HepG2 (cell line): ENCODE results near the gene DESI2. TPM values are rescaled to one million over a fixed set of nuclear protein-coding genes. Genes with fewer than 3 reads are reported as not detected.

Experiments
- ATAC-seq: fragments of 200-7000 bp; cut with Tn5 transposase; 3 replicates; pipeline ENCODE4 v1.9.1; 2020; ENCODE audit warnings: mild to moderate bottlenecking, moderate library complexity
- BruUV-seq: library from RNA; stranded (reverse); fragments of 400-500 nt; replicated peaks from 2 replicates; lab custom pipeline; 2021; lab: Mats Ljungman, UMichigan
- CTCF ChIA-PET: fragments of 300-600 bp; formaldehyde crosslinking; extraction: SDS; loops from one replicate; lab custom pipeline; 2021; ENCODE audit warnings: low total read pairs, inconsistent platforms, low intra/inter-chr PET ratio; lab: Yijun Ruan, JAX
- POLR2A ChIA-PET: fragments of 350-600 bp; sonication (Branson Sonifier 250); formaldehyde crosslinking; loops from one replicate; lab custom pipeline; 2020; ENCODE audit warnings: antibody characterized with exemption, inconsistent platforms; lab: Yijun Ruan, JAX
- DNase-seq: peaks from one replicate; pipeline ENCODE4 v3.0.0-alpha.2; 2015; ENCODE audit warnings: low spot score
- FAIRE-seq: peaks from 3 replicates; lab custom pipeline; 2011; peaks lifted over from hg19 to GRCh38; lab: Jason Lieb, UNC
- H2AFZ ChIP-seq: one replicate; pipeline ENCODE4 v1.6.1; 2011; ENCODE audit warnings: low read length, inconsistent platforms
- H3K27ac ChIP-seq: fragments of 300-600 bp; 3 replicates; pipeline ENCODE4 v1.8.0; 2011; ENCODE audit warnings: mixed run types, mild to moderate bottlenecking, mixed read lengths, low read length, inconsistent platforms; ENCODE audit not compliant: insufficient read depth; ENCODE audit errors: extremely low read length
- H3K27me3 ChIP-seq, 2 experiments: fragments of 200-600 bp in 1 of 2; 2 replicates in 1 of 2; 3 replicates in 1 of 2; pipeline versions ENCODE4 v1.6.0 to v1.8.0; 2011; ENCODE audit warnings: low read length in 2 of 2, mild to moderate bottlenecking in 2 of 2, moderate library complexity in 2 of 2, inconsistent platforms in 1 of 2; ENCODE audit not compliant: insufficient read depth in 2 of 2, control insufficient read depth in 1 of 2
- H3K36me3 ChIP-seq, 2 experiments: fragments of 200-600 bp in 1 of 2; replicated peaks in 1 of 2; 2 replicates in 1 of 2; 3 replicates in 1 of 2; pipeline versions ENCODE4 v1.5.1 to v1.8.0; 2011; ENCODE audit warnings: low read length in 2 of 2, inconsistent platforms in 1 of 2; ENCODE audit not compliant: insufficient read depth in 2 of 2, control insufficient read depth in 1 of 2
- H3K4me1 ChIP-seq: 2 replicates; pipeline ENCODE4 v1.5.1; 2012; ENCODE audit warnings: low read length, inconsistent platforms; ENCODE audit not compliant: insufficient read depth
- H3K4me2 ChIP-seq: 2 replicates; pipeline ENCODE4 v1.6.0; 2011; ENCODE audit warnings: low read depth, low read length, inconsistent platforms
- H3K4me3 ChIP-seq, 3 experiments: fragments of 200-600 bp in 1 of 3; sonication (generic), shearing (Covaris generic) in 1 of 3; replicated peaks in 1 of 3; 2 replicates each; pipeline ENCODE4 v1.5.1; 2011 to 2016; ENCODE audit warnings: low read length in 3 of 3, inconsistent platforms in 2 of 3, low read depth in 2 of 3, mild to moderate bottlenecking in 2 of 3, control low read depth in 1 of 3, mixed read lengths in 1 of 3; ENCODE audit not compliant: insufficient read depth in 1 of 3
- H3K79me2 ChIP-seq: one replicate; pipeline ENCODE4 v1.6.1; 2011; ENCODE audit warnings: low read length, inconsistent platforms; ENCODE audit not compliant: insufficient read depth
- H3K9ac ChIP-seq: 2 replicates; pipeline ENCODE4 v1.6.0; 2011; ENCODE audit warnings: mild to moderate bottlenecking, low read depth, low read length, inconsistent platforms; ENCODE audit not compliant: insufficient read depth
- H3K9me3 ChIP-seq: 2 replicates; pipeline ENCODE4 v1.5.1; 2012; ENCODE audit warnings: mild to moderate bottlenecking, low read length
- H4K20me1 ChIP-seq: 2 replicates; pipeline ENCODE4 v1.6.0; 2011; ENCODE audit warnings: inconsistent platforms, mild to moderate bottlenecking, low read length, moderate library complexity; ENCODE audit not compliant: insufficient read depth
- CEBPB ChIP-seq: IDR thresholded peaks from 2 replicates; pipeline ENCODE4 v1.6.1; 2011; ENCODE audit warnings: low read depth, low read length, improper control_type of control experiment, borderline replicate concordance
- CREB1 ChIP-seq, 2 experiments: fragments of 450-650 bp in 1 of 2; IDR thresholded peaks; 2 replicates each; pipeline ENCODE4 v1.6.1; 2016 to 2017; ENCODE audit warnings: control low read depth in 1 of 2, mild to moderate bottlenecking in 1 of 2, missing compliant biosample characterization in 1 of 2, missing genetic modification characterization in 1 of 2
- DMTF1 ChIP-seq: sonication (generic); formaldehyde crosslinking; IDR thresholded peaks from 2 replicates; pipeline ENCODE4 v1.4.0; 2020; ENCODE audit warnings: mild to moderate bottlenecking, missing genetic modification reagents
- GATA4 ChIP-seq: sonication (generic); IDR thresholded peaks from 2 replicates; pipeline ENCODE4 v1.6.1; 2016; ENCODE audit warnings: antibody characterized with exemption, low read depth, borderline replicate concordance
- PHF20 ChIP-seq: sonication (generic); formaldehyde crosslinking; IDR thresholded peaks from 2 replicates; pipeline ENCODE4 v1.5.0; 2020; ENCODE audit warnings: mild to moderate bottlenecking, missing genetic modification reagents
- POLR2AphosphoS2 ChIP-seq: IDR thresholded peaks from 2 replicates; pipeline ENCODE4 v1.6.1; 2011; ENCODE audit warnings: low read depth, low read length, improper control_type of control experiment
- ZBTB10 ChIP-seq: sonication (generic); formaldehyde crosslinking; IDR thresholded peaks from 2 replicates; pipeline ENCODE4 v1.4.0; 2020; ENCODE audit warnings: missing genetic modification reagents, borderline replicate concordance
- ZFP36L1 ChIP-seq: sonication (generic); formaldehyde crosslinking; IDR thresholded peaks from 2 replicates; pipeline ENCODE4 v1.8.0; 2022; ENCODE audit warnings: mild to moderate bottlenecking, missing genetic modification reagents, moderate library complexity
- ZKSCAN5 ChIP-seq: sonication (generic); formaldehyde crosslinking; IDR thresholded peaks from 2 replicates; pipeline ENCODE4 v1.5.1; 2020; ENCODE audit warnings: mild to moderate bottlenecking, missing genetic modification reagents
- ZNF343 ChIP-seq: sonication (generic); formaldehyde crosslinking; IDR thresholded peaks from 2 replicates; pipeline ENCODE4 v1.4.0; 2020; ENCODE audit warnings: mild to moderate bottlenecking, missing genetic modification reagents
- ZNF44 ChIP-seq: sonication (generic); formaldehyde crosslinking; IDR thresholded peaks from 2 replicates; pipeline ENCODE4 v1.5.1; 2020; ENCODE audit warnings: mild to moderate bottlenecking, missing genetic modification reagents
- WGBS: methylation state at CpG from one replicate; pipeline ENCODE4 v1.1.6; 2017; ENCODE audit warnings: low lambda C conversion rate; 5-methylcytosine and 5-hydroxymethylcytosine counted together
- in situ Hi-C: cut with HindIII; loops from 2 replicates; pipeline ENCODE4 v1.10.0; 2017; ENCODE audit warnings: low pct_unique_long_range_greater_than_20kb; ENCODE audit not compliant: extremely low pct_ligation_motif_present
- intact Hi-C: fragments of 100-400 bp; cut with micrococcal nuclease; formaldehyde crosslinking; loops from one replicate; pipeline ENCODE4 v1.10.0; 2022; ENCODE audit not compliant: unreplicated experiment
- polyA plus RNA-seq, 8 experiments: library from polyadenylated mRNA; depleted of rRNA in 3 of 8; stranded (reverse) in 7 of 8; unstranded in 1 of 8; fragments of >200 nt; fragmentation: Illumina TruSeq in 4 of 8; extraction: Trizol in 4 of 8; gene quantifications; 2 replicates each; pipeline versions ENCODE4 v1.2.1 to v1.2.3, GENCODE V29; 2011 to 2016; ENCODE audit warnings: low read depth in 4 of 8, missing spikeins in 1 of 8, mixed read lengths in 1 of 8; ENCODE audit not compliant: insufficient read depth in 1 of 8
- total RNA-seq, 5 experiments: library from RNA; depleted of rRNA; stranded (reverse); fragments of >200 nt; fragmentation: Illumina TruSeq; extraction: Trizol; gene quantifications; 2 replicates each; pipeline ENCODE4 v1.2.3, GENCODE V29; 2016; ENCODE audit warnings: low read depth in 1 of 5

DESI2 gene
- total and polyA plus RNA-seq, 2 of the 13 experiments (the other 11 are each of a cell fraction or from before 2014, with no cell fraction given): 23.1 to 42.2 TPM

- TF ChIP-seq ZNF343 (CRISPR knock-in tag) (no peak), PHF20 (CRISPR knock-in tag) (no peak), ZBTB10 (CRISPR knock-in tag) (no peak), ZNF44 (no peak), ZKSCAN5 (CRISPR knock-in tag) (no peak)
Measured at GRCh38 chr1:244639561-244639960, 13.4 kb upstream of the DESI2 start (continued).

- TF ChIP-seq CEBPB (no peak), ZFP36L1 (no peak), CREB1 (IDR thresholded peaks at IDR 0.05) (peak; percentile 93), CREB1 (CRISPR knock-in tag; IDR thresholded peaks at IDR 0.05) (no peak), GATA4 (no peak), POLR2AphosphoS2 (no peak), DMTF1 (CRISPR knock-in tag) (no peak)
- TF ChIP-seq, all 625 proteins: peak for 1
- H3K4me2 ChIP-seq: no peak overlapping the region
- no peak for ATAC-seq
- no peak for DNase-seq
- no TSS peak for BruUV-seq
- H4K20me1 ChIP-seq: no peaks in the 10 kb centered on the region
- in situ Hi-C loops: no loop called here
- WGBS: 53% methylated on average over 6 of the region's 6 CpGs
- H3K27me3 ChIP-seq: peaks cover 0 to 12% of the 10 kb centered on the region in 2 experiments; a peak in 4 of 5 replicates
- ChIA-PET CTCF (no interaction called here), POLR2A (no interaction called here)
- H2AFZ ChIP-seq: no peak overlapping the region
- intact Hi-C loops: no loop called here
- no peak overlapping the region for H3K27ac ChIP-seq
- H3K9ac ChIP-seq: no peak overlapping the region
- no peaks in the 10 kb centered on the region for H3K36me3 ChIP-seq
- H3K79me2 ChIP-seq: no peaks in the 10 kb centered on the region
- H3K4me1 ChIP-seq: no peaks in the 10 kb centered on the region
- no peak for FAIRE-seq
- H3K9me3 ChIP-seq: no peaks in the 10 kb centered on the region
- no peak overlapping the region for H3K4me3 ChIP-seq
Measured at GRCh38 chr1:244640917-244641316, 12.0 kb upstream of the DESI2 start.
